Measurements from ENCODE around the gene CCND1. TPM values are rescaled to one million over a fixed set of nuclear protein-coding genes. Genes with fewer than 3 reads are reported as not detected.

CCND1 gene
- total and polyA plus RNA-seq, 9 of the 15 experiments (the other 6 are each of a cell fraction or from before 2014, with no cell fraction given) = 0.04 to 23.3 (median 3.8) TPM

- peak; percentile 65 for TF ChIP-seq MGA (IDR thresholded peaks at IDR 0.05)
- TF ChIP-seq BRCA1 (IDR thresholded peaks at IDR 0.05) = no peak
- TF ChIP-seq BRCA1 (CRISPR knock-in tag; IDR thresholded peaks at IDR 0.05) = no peak
- no peak for TF ChIP-seq ZNF121 (CRISPR knock-in tag; conservative IDR thresholded peaks at IDR 0.05)
- no peak for TF ChIP-seq NFATC3 (IDR thresholded peaks at IDR 0.05)
- TF ChIP-seq CREB3 (tag; conservative IDR thresholded peaks at IDR 0.05; ENCODE audit: low read depth) = no peak
- TF ChIP-seq ZNF445 (CRISPR knock-in tag; IDR thresholded peaks at IDR 0.05; ENCODE audit: low read depth) = no peak
- peak; percentile 12; the same call in 1 of the 2 replicates for TF ChIP-seq PHF8 (IDR thresholded peaks at IDR 0.05; ENCODE audit: borderline replicate concordance, low read length)
- TF ChIP-seq SMAD1 (IDR thresholded peaks at IDR 0.05; ENCODE audit: low read depth, low read length, partially characterized antibody) = no peak
- no peak for TF ChIP-seq PRMT5 (CRISPR knock-in tag; IDR thresholded peaks at IDR 0.05)
- peak; percentile 59; the same call in 1 of the 2 replicates for TF ChIP-seq TFAP4 (CRISPR knock-in tag; IDR thresholded peaks at IDR 0.05; ENCODE audit: borderline replicate concordance)
Observed at GRCh38 chr11:69638941-69639681, 1.8 kb upstream of the CCND1 start (continued).
